HepG2 (cell line): Measurements from ENCODE around the gene DHRS9. TPM values are rescaled to one million over a fixed set of nuclear protein-coding genes. Genes with fewer than 3 reads are reported as not detected.

ENCODE experiments used
- ZNF646 ChIP-seq: sonication (generic); formaldehyde crosslinking; IDR thresholded peaks from 2 replicates; pipeline ENCODE4 v1.9.0; 2021; ENCODE audit warnings: mild to moderate bottlenecking, missing genetic modification reagents
- polyA plus RNA-seq, 8 experiments: library from polyadenylated mRNA; depleted of rRNA in 3 of 8; stranded (reverse) in 7 of 8; unstranded in 1 of 8; fragments of >200 nt; fragmentation: Illumina TruSeq in 4 of 8; extraction: Trizol in 4 of 8; gene quantifications; 2 replicates each; pipeline versions ENCODE4 v1.2.1 to v1.2.3, GENCODE V29; 2011 to 2016; ENCODE audit warnings: low read depth in 4 of 8, missing spikeins in 1 of 8, mixed read lengths in 1 of 8; ENCODE audit not compliant: insufficient read depth in 1 of 8
- total RNA-seq, 5 experiments: library from RNA; depleted of rRNA; stranded (reverse); fragments of >200 nt; fragmentation: Illumina TruSeq; extraction: Trizol; gene quantifications; 2 replicates each; pipeline ENCODE4 v1.2.3, GENCODE V29; 2016; ENCODE audit warnings: low read depth in 1 of 5

DHRS9 gene
- total and polyA plus RNA-seq, 2 of the 13 experiments (the other 11 are each of a cell fraction or from before 2014, with no cell fraction given) = not detected

DNA sequence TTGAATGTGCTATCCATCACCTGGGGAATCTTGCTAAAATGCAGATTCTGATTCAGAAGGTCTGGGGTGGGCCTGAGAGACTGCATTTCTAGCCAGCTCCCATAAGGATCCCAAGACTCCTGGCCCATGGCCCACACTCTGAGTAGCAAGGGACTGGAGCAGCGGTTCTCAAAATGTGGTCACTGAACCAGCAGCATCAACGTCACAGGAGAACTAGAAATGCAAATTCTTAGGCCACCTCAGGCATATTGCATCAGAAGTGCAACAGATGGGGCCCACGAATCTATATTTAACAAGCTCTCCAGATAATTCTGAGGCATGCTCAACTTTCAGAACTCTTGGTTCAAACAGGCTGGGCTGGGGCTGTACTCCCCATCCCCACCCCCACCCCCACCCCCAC is 74.6 kb downstream of the DHRS9 start (continued):
- no peak for TF ChIP-seq ZNF646
- TF ChIP-seq, all 625 proteins: peak for 0

Other genes with a start within 250 kb of the DHRS9 start
- gene SPC25, start 179.1 kb upstream of the DHRS9 start, total RNA-seq (2016; rRNA removed; fragmentation: Illumina TruSeq; extraction: Trizol) = 26.5 and 45.9 TPM in 2 replicates
- gene SPC25, start 179.1 kb upstream of the DHRS9 start, polyA plus RNA-seq (2011; rRNA removed) = 6.9 and 11.3 TPM in 2 replicates
- gene G6PC2, start 168.3 kb upstream of the DHRS9 start, total RNA-seq (2016; rRNA removed; fragmentation: Illumina TruSeq; extraction: Trizol) = not detected in 2 replicates
- not detected in 2 replicates for gene G6PC2, start 168.3 kb upstream of the DHRS9 start, polyA plus RNA-seq (2011; rRNA removed)
- gene ABCB11, start 38.2 kb upstream of the DHRS9 start, total RNA-seq (2016; rRNA removed; fragmentation: Illumina TruSeq; extraction: Trizol) = not detected in 2 replicates
- not detected in 2 replicates for gene ABCB11, start 38.2 kb upstream of the DHRS9 start, polyA plus RNA-seq (2011; rRNA removed)